Kidney capillary endothelial cell (primary cell): Measurements from ENCODE around the gene ARFGAP2.
A peak's percentile ranks its signal among the peaks of the same experiment; 100 is the strongest.
"Not testable (repeated sequence)": the region's sequence is repeated elsewhere in the genome, so short reads cannot be mapped to it uniquely, and the experiment has no call there.

Experiments used
- DNase-seq: peaks from one replicate; pipeline ENCODE4 v3.0.0-alpha.2; 2018; ENCODE audit warnings: low spot score

ARFGAP2 gene

GRCh38 chr11:47176328-47177228 is at the start of gene ARFGAP2:
ARFGAP2 (minus strand) TSS chr11:47176879; CDS start chr11:47176853, 26 bp downstream.
- peak; percentile 92 for DNase-seq

GRCh38 chr11:47225552-47226400 is 49.1 kb upstream of the ARFGAP2 start:
- no peak for DNase-seq

DNA sequence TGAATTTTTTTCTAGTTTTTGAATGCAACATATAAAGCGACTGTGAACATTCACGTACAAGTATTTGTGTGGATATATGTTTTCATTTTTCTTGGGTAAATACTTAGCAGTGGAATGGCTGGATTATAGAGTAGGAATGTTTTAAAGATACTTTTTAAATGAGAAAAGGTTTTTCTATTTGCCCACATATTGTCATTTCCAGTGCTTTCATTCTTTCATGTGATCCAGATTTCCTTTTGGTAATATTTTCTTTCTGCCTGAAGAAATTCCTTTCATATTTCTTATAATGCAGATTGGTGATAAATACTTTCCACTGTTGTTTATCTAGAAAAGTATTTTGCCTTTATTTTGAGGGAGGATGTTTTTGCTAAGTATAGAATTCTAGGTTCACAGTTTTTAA is 46.0 kb upstream of the ARFGAP2 start:
- no peak for DNase-seq

DNA sequence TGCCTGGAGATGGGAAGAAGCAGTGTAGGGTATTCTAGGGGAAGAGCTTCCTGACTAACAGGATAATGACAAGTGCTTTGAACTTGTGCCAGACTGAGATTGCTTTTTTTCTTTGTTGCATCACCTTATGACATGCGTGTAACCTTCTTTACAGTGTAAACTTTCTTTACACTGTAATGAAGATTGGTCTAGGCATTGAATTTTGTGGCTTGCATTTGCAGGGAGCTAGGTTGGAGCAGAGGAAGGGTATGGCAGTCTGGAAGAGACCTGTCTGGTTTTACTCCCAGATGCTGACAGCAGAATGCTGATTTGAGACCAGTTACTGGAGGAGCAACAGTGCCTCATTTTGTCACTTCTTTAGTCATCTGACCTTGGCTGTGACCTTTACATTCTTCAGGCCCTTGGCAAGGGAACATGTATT is 43.7 kb upstream of the ARFGAP2 start:
- DNase-seq: peak; percentile 82

- DNase-seq: peak; percentile 82
These were observed 39.6 kb upstream of the ARFGAP2 start for GRCh38 chr11:47216121-47216798.

DNA sequence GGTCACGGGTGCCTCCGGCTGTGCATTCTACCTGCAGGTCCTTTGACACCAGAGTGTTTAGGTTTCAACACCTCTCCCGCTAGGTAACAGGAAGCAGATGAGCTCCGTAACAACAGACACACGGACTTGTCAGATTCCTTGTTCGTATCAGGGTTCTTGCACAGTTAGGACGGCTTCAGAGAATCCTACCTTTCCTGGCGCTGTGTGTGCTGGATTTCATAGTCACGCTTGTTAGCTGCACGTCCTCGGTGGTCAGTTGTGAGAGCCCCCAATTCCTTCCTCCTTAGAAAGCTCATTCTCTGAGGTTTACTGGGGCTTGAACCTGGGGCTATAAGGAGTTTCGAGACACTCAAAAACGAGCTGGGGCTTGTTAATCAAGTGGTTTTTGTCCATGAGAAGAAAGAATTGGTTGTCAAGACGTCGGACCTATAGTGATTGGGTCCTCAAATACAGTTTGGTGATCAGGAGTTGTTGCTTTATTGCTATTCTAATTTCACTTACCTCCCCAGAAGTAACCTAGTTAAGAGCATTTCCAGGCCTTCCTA is 38.8 kb upstream of the ARFGAP2 start:
- peak; percentile 30 for DNase-seq

GRCh38 chr11:47213950-47214565 is 37.4 kb upstream of the ARFGAP2 start:
- peak; percentile 60 for DNase-seq

GRCh38 chr11:47212938-47213337 is 36.3 kb upstream of the ARFGAP2 start:
- DNase-seq: no peak

DNA sequence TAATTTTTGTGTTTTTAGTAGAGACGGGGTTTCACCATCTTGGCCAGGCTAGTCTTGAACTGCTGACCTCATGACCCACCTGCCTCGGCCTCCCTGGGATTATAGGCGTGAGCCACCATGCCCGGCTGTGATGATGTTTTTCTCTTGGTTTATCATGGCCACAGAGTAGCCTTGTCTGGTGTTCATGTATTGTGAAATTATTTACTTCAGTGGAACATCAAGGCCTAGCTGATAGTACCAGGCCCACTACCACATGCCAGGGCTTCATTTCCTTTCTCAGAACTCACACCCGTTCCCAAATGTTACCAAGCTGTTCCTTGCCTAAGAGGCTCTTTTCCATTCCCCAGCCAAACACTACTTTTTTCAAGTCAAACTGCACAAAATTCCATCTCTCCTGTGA is 31.9 kb upstream of the ARFGAP2 start:
- no peak for DNase-seq

- not testable (repeated sequence) for DNase-seq
These were observed 31.4 kb upstream of the ARFGAP2 start for GRCh38 chr11:47208008-47208552.

- no peak for DNase-seq
These were observed 30.8 kb upstream of the ARFGAP2 start for GRCh38 chr11:47207459-47207858.

GRCh38 chr11:47206577-47206976 is 29.9 kb upstream of the ARFGAP2 start:
- not testable (repeated sequence) for DNase-seq

DNA sequence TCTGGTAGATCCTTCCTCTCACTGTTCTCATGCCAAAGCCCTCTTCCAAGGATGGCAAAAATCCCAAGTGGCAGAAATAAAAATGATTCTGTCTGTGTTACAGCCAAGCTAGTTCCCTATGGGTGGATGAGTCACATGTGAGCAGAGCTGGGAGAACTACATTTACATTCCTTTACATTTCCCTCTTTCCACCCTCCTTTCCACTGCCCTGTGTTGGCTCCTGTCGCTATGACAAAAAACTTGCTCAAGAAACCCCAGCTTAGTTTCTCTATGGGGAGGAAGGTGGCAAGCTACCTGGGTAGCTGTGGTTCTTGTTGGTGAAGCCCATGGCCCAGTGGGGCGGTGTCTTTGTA is 27.9 kb upstream of the ARFGAP2 start:
- DNase-seq: no peak

- DNase-seq: no peak
These were observed 25.9 kb upstream of the ARFGAP2 start for GRCh38 chr11:47202576-47202975.

DNA sequence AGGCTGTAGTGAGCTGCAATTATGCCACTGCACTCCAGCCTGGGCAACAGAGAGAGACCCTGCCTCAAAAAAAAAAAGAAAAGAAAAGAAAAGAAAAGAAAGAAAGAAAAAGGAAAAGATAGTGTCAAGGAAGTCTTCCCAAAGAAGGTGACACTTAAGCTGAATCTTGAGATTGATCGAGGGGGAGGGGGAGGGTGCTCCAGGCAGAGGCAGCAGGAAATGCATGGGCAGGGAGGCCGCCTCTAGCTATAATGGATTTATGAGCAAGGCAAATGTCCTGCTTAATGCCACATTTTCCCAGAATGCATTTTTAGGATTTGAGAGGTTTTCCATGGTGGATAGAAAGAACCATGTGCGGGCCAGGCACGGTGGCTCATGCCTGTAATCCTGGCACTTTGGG is 24.3 kb upstream of the ARFGAP2 start:
- no peak for DNase-seq

GRCh38 chr11:47198161-47198560 is 21.5 kb upstream of the ARFGAP2 start:
- not testable (repeated sequence) for DNase-seq

DNA sequence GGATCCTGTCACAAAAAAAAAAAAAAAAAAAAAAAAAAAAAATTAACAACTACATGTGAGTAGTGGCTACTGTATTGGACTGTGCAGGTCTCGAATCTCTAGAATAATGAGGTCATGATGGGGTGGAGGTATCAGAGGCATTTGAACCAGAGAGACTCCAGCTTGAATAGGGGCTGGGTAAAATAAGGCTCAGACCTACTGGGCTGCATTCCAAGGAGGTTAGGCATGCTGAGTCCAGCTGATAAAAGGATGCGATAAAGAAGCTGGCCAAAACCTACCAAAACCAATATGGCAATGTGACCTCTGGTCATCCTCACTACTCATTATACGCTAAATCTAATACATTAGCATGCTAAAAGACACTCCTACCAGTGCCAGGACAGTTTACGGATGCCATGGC is 15.4 kb upstream of the ARFGAP2 start:
- no peak for DNase-seq

DNA sequence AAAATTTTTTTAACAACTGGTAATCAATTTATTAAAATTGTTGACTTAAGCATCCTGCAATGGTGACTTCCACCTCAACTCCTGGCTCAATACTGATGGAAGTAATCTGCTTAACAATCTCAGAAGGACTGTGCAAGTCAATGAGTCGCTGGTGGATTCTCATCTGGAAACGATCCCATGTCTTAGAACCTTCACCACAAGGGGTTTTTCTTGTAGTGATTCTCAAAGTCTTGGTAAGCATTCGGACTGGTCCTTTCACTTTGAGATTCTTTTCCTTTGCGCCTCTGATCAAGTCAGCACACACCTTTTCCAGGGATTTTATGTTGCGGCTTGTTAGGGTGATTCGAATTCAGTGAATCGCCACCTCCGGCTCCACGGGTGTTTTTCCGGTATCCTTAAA is 14.5 kb upstream of the ARFGAP2 start:
- not testable (repeated sequence) for DNase-seq

GRCh38 chr11:47189100-47189834 is 12.6 kb upstream of the ARFGAP2 start:
- DNase-seq: no peak

- no peak for DNase-seq
These were observed 11.6 kb upstream of the ARFGAP2 start for GRCh38 chr11:47188259-47188658.

- no peak for DNase-seq
These were observed 11.0 kb upstream of the ARFGAP2 start for GRCh38 chr11:47187723-47188122.
